Measurements from ENCODE around the gene DICER1.
A peak's percentile ranks its signal among the peaks of the same experiment; 100 is the strongest.

The DICER1 gene

GRCh38 chr14:95151561-95151960 is 5.8 kb downstream of the DICER1 start:
- no peak overlapping the region for H3K4ac ChIP-seq (ENCODE audit: low read depth, low read length)
- 100% methylated on average over 2 of the region's 8 CpGs for WGBS (ENCODE audit: extremely low coverage, insufficient coverage, low lambda C conversion rate)
- H2BK15ac ChIP-seq (replicated peaks; ENCODE audit: low read depth) = no peak overlapping the region
- H2BK5ac ChIP-seq (ENCODE audit: low read length) = no peak overlapping the region
- no peak overlapping the region for H2AK5ac ChIP-seq (ENCODE audit: low read length)
- no peak overlapping the region for H3K4me2 ChIP-seq (ENCODE audit: low read length)
- DNase-seq = no peak
- H3K27ac ChIP-seq (ENCODE audit: low read depth, low read length) = no peak overlapping the region
- peaks cover 13% of the 10 kb centered on the region for H3K4me1 ChIP-seq (ENCODE audit: control insufficient read depth, low read depth, low read length)
- H3K4me3 ChIP-seq (ENCODE audit: low read length) = no peak overlapping the region
- H3K18ac ChIP-seq (ENCODE audit: low read length) = no peak overlapping the region
- peaks cover 16% of the 10 kb centered on the region for H3K79me1 ChIP-seq (ENCODE audit: low read length)
- no peak overlapping the region for H4K8ac ChIP-seq (ENCODE audit: low read depth, low read length)
- no peak overlapping the region for H3K56ac ChIP-seq (ENCODE audit: low read length)
- H3K27me3 ChIP-seq (ENCODE audit: insufficient read depth, low read length, poor library complexity) = no peaks in the 10 kb centered on the region
- H2BK120ac ChIP-seq (ENCODE audit: low read depth, low read length) = no peak overlapping the region
- no peak overlapping the region for H3K9ac ChIP-seq (ENCODE audit: low read length)
- no peak overlapping the region for H3K23ac ChIP-seq (ENCODE audit: low read length)
- H3K79me2 ChIP-seq (ENCODE audit: control insufficient read depth, insufficient read depth, low read length) = peaks cover 80% of the 10 kb centered on the region
- H3K36me3 ChIP-seq (ENCODE audit: control insufficient read depth, insufficient read depth, low read length) = no peaks in the 10 kb centered on the region
- no peak overlapping the region for H4K5ac ChIP-seq (ENCODE audit: low read length)

GRCh38 chr14:95150910-95151309 is 6.4 kb downstream of the DICER1 start:
- Histone ChIP-seq H3K4me2 (ENCODE audit: low read length) (no peak overlapping the region), H3K27ac (ENCODE audit: low read depth, low read length) (no peak overlapping the region), H2AK5ac (ENCODE audit: low read length) (no peak overlapping the region), H3K27me3 (ENCODE audit: insufficient read depth, low read length, poor library complexity) (no peaks in the 10 kb centered on the region), H3K56ac (ENCODE audit: low read length) (no peak overlapping the region), H3K4me1 (ENCODE audit: control insufficient read depth, low read depth, low read length) (peaks cover 13% of the 10 kb centered on the region), H4K5ac (ENCODE audit: low read length) (no peak overlapping the region), H3K79me2 (ENCODE audit: control insufficient read depth, insufficient read depth, low read length) (peaks cover 80% of the 10 kb centered on the region), H4K8ac (ENCODE audit: low read depth, low read length) (no peak overlapping the region), H3K79me1 (ENCODE audit: low read length) (peaks cover 17% of the 10 kb centered on the region), H3K4ac (ENCODE audit: low read depth, low read length) (no peak overlapping the region), H2BK15ac (replicated peaks; ENCODE audit: low read depth) (no peak overlapping the region), H2BK120ac (ENCODE audit: low read depth, low read length) (no peak overlapping the region), H3K36me3 (ENCODE audit: control insufficient read depth, insufficient read depth, low read length) (no peaks in the 10 kb centered on the region), H3K4me3 (ENCODE audit: low read length) (no peak overlapping the region), H3K23ac (ENCODE audit: low read length) (no peak overlapping the region), H3K9ac (ENCODE audit: low read length) (no peak overlapping the region), H3K18ac (ENCODE audit: low read length) (no peak overlapping the region), H2BK5ac (ENCODE audit: low read length) (no peak overlapping the region)
- WGBS (ENCODE audit: extremely low coverage, insufficient coverage, low lambda C conversion rate) = no CpG with 5 or more reads among the region's 2 CpGs
- DNase-seq = no peak

GRCh38 chr14:95149441-95149840 is 7.9 kb downstream of the DICER1 start:
- no peak overlapping the region for H3K23ac ChIP-seq (ENCODE audit: low read length)
- no peak overlapping the region for H2AK5ac ChIP-seq (ENCODE audit: low read length)
- H3K4me1 ChIP-seq (ENCODE audit: control insufficient read depth, low read depth, low read length) = peaks cover 9% of the 10 kb centered on the region
- no peak overlapping the region for H4K5ac ChIP-seq (ENCODE audit: low read length)
- no peak overlapping the region for H3K27ac ChIP-seq (ENCODE audit: low read depth, low read length)
- H2BK15ac ChIP-seq (replicated peaks; ENCODE audit: low read depth) = no peak overlapping the region
- peaks cover 76% of the 10 kb centered on the region for H3K79me2 ChIP-seq (ENCODE audit: control insufficient read depth, insufficient read depth, low read length)
- H3K9ac ChIP-seq (ENCODE audit: low read length) = no peak overlapping the region
- no peak overlapping the region for H3K18ac ChIP-seq (ENCODE audit: low read length)
- H3K27me3 ChIP-seq (ENCODE audit: insufficient read depth, low read length, poor library complexity) = no peaks in the 10 kb centered on the region
- H2BK120ac ChIP-seq (ENCODE audit: low read depth, low read length) = no peak overlapping the region
- no peak overlapping the region for H3K4me2 ChIP-seq (ENCODE audit: low read length)
- H3K4me3 ChIP-seq (ENCODE audit: low read length) = no peak overlapping the region
- no peak overlapping the region for H3K56ac ChIP-seq (ENCODE audit: low read length)
- H3K4ac ChIP-seq (ENCODE audit: low read depth, low read length) = no peak overlapping the region
- no peaks in the 10 kb centered on the region for H3K36me3 ChIP-seq (ENCODE audit: control insufficient read depth, insufficient read depth, low read length)
- DNase-seq = no peak
- H2BK5ac ChIP-seq (ENCODE audit: low read length) = no peak overlapping the region
- 100% methylated on average over 1 of the region's 3 CpGs for WGBS (ENCODE audit: extremely low coverage, insufficient coverage, low lambda C conversion rate)
- no peak overlapping the region for H4K8ac ChIP-seq (ENCODE audit: low read depth, low read length)
- H3K79me1 ChIP-seq (ENCODE audit: low read length) = peaks cover 13% of the 10 kb centered on the region

GRCh38 chr14:95147597-95147996 is 9.7 kb downstream of the DICER1 start:
- H2BK5ac ChIP-seq (ENCODE audit: low read length) = no peak overlapping the region
- no peak overlapping the region for H3K27ac ChIP-seq (ENCODE audit: low read depth, low read length)
- peak; percentile 52 for DNase-seq
- H3K4me2 ChIP-seq (ENCODE audit: low read length) = no peak overlapping the region
- no peak overlapping the region for H3K9ac ChIP-seq (ENCODE audit: low read length)
- H3K18ac ChIP-seq (ENCODE audit: low read length) = no peak overlapping the region
- H3K79me1 ChIP-seq (ENCODE audit: low read length) = peaks cover 10% of the 10 kb centered on the region
- no peak overlapping the region for H3K23ac ChIP-seq (ENCODE audit: low read length)
- no peak overlapping the region for H3K4ac ChIP-seq (ENCODE audit: low read depth, low read length)
- no peaks in the 10 kb centered on the region for H3K36me3 ChIP-seq (ENCODE audit: control insufficient read depth, insufficient read depth, low read length)
- H3K4me1 ChIP-seq (ENCODE audit: control insufficient read depth, low read depth, low read length) = peaks cover 9% of the 10 kb centered on the region
- H2AK5ac ChIP-seq (ENCODE audit: low read length) = no peak overlapping the region
- no peak overlapping the region for H2BK15ac ChIP-seq (replicated peaks; ENCODE audit: low read depth)
- peaks cover 68% of the 10 kb centered on the region for H3K79me2 ChIP-seq (ENCODE audit: control insufficient read depth, insufficient read depth, low read length)
- no peak overlapping the region for H2BK120ac ChIP-seq (ENCODE audit: low read depth, low read length)
- H4K8ac ChIP-seq (ENCODE audit: low read depth, low read length) = peak overlapping the region; percentile 28
- H3K56ac ChIP-seq (ENCODE audit: low read length) = peak overlapping the region; percentile 6
- H3K4me3 ChIP-seq (ENCODE audit: low read length) = no peak overlapping the region
- no peak overlapping the region for H4K5ac ChIP-seq (ENCODE audit: low read length)
- no peaks in the 10 kb centered on the region for H3K27me3 ChIP-seq (ENCODE audit: insufficient read depth, low read length, poor library complexity)
- WGBS (ENCODE audit: extremely low coverage, insufficient coverage, low lambda C conversion rate) = no CpG with 5 or more reads among the region's 7 CpGs

DNA sequence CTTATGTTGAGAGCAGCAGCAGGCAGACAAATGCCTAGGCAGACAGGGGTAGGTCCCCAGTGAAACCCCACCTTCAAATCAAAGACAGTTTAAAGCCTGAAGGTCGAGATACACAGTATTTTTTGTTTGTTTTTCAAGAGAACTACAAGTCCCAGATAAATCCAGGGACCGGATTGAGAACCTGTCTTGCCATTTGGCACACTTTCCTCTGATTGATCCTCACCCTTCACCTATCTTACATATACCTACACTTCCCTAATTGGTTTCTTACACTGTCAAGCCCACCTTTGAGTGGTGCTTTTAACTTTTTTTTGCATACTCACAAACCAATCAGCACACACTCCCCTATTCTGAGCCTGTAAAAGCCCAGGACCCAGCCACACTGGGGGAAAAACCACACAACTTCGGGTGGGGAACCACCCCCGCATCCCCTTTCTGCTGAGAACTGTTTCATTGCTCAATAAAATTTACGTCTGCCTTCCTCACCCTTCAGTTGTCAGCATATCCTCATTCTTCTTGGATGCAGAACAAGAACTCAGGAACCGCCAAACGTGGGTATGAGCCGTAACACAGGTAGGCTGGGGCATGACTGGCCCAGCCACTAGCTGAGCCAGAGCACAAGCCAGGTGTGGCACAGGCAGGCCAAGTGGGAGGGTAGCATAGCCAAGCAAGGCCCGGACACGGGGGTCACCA is 11.1 kb downstream of the DICER1 start:
- no CpG with 5 or more reads among the region's 10 CpGs for WGBS (ENCODE audit: extremely low coverage, insufficient coverage, low lambda C conversion rate)
- no peak for DNase-seq
- no peak overlapping the region for H2BK120ac ChIP-seq (ENCODE audit: low read depth, low read length)

GRCh38 chr14:95144849-95145248 is 12.5 kb downstream of the DICER1 start:
- no peak overlapping the region for H2BK5ac ChIP-seq (ENCODE audit: low read length)
- H3K79me1 ChIP-seq (ENCODE audit: low read length) = peaks cover 6% of the 10 kb centered on the region
- H3K4me2 ChIP-seq (ENCODE audit: low read length) = no peak overlapping the region
- no peak overlapping the region for H3K27ac ChIP-seq (ENCODE audit: low read depth, low read length)
- no peak overlapping the region for H3K9ac ChIP-seq (ENCODE audit: low read length)
- H2BK120ac ChIP-seq (ENCODE audit: low read depth, low read length) = no peak overlapping the region
- no peaks in the 10 kb centered on the region for H3K36me3 ChIP-seq (ENCODE audit: control insufficient read depth, insufficient read depth, low read length)
- no peak overlapping the region for H3K4me3 ChIP-seq (ENCODE audit: low read length)
- no peaks in the 10 kb centered on the region for H3K27me3 ChIP-seq (ENCODE audit: insufficient read depth, low read length, poor library complexity)
- H3K23ac ChIP-seq (ENCODE audit: low read length) = no peak overlapping the region
- no peak overlapping the region for H3K4ac ChIP-seq (ENCODE audit: low read depth, low read length)
- H3K56ac ChIP-seq (ENCODE audit: low read length) = no peak overlapping the region
- H3K79me2 ChIP-seq (ENCODE audit: control insufficient read depth, insufficient read depth, low read length) = peaks cover 55% of the 10 kb centered on the region
- no peak overlapping the region for H3K18ac ChIP-seq (ENCODE audit: low read length)
- DNase-seq = no peak
- no peak overlapping the region for H2BK15ac ChIP-seq (replicated peaks; ENCODE audit: low read depth)
- no peak overlapping the region for H4K8ac ChIP-seq (ENCODE audit: low read depth, low read length)
- WGBS (ENCODE audit: extremely low coverage, insufficient coverage, low lambda C conversion rate) = 100% methylated on average over 1 of the region's 2 CpGs
- no peak overlapping the region for H4K5ac ChIP-seq (ENCODE audit: low read length)
- H2AK5ac ChIP-seq (ENCODE audit: low read length) = no peak overlapping the region
- H3K4me1 ChIP-seq (ENCODE audit: control insufficient read depth, low read depth, low read length) = peaks cover 6% of the 10 kb centered on the region

More for the DNA sequence above, 11.1 kb downstream of the DICER1 start:
- H3K36me3 ChIP-seq (ENCODE audit: control insufficient read depth, insufficient read depth, low read length) = no peaks in the 10 kb centered on the region
- H4K5ac ChIP-seq (ENCODE audit: low read length) = no peak overlapping the region
- peaks cover 8% of the 10 kb centered on the region for H3K79me1 ChIP-seq (ENCODE audit: low read length)
- H3K18ac ChIP-seq (ENCODE audit: low read length) = no peak overlapping the region
- no peak overlapping the region for H3K56ac ChIP-seq (ENCODE audit: low read length)
- no peak overlapping the region for H2AK5ac ChIP-seq (ENCODE audit: low read length)
- no peak overlapping the region for H3K23ac ChIP-seq (ENCODE audit: low read length)
- H4K8ac ChIP-seq (ENCODE audit: low read depth, low read length) = no peak overlapping the region
- H3K4ac ChIP-seq (ENCODE audit: low read depth, low read length) = no peak overlapping the region
- no peak overlapping the region for H2BK5ac ChIP-seq (ENCODE audit: low read length)
- no peak overlapping the region for H3K9ac ChIP-seq (ENCODE audit: low read length)
- no peaks in the 10 kb centered on the region for H3K27me3 ChIP-seq (ENCODE audit: insufficient read depth, low read length, poor library complexity)
- peaks cover 6% of the 10 kb centered on the region for H3K4me1 ChIP-seq (ENCODE audit: control insufficient read depth, low read depth, low read length)
- H3K27ac ChIP-seq (ENCODE audit: low read depth, low read length) = no peak overlapping the region
- H3K79me2 ChIP-seq (ENCODE audit: control insufficient read depth, insufficient read depth, low read length) = peaks cover 65% of the 10 kb centered on the region
- H2BK15ac ChIP-seq (replicated peaks; ENCODE audit: low read depth) = no peak overlapping the region
- H3K4me2 ChIP-seq (ENCODE audit: low read length) = no peak overlapping the region
- H3K4me3 ChIP-seq (ENCODE audit: low read length) = no peak overlapping the region
